SK-N-MC (cell line): ENCODE data around the gene ATP5F1D.

ENCODE experiments used
- FOXP2 ChIP-seq: optimal IDR thresholded peaks from 2 replicates; pipeline ENCODE3; 2011; ENCODE audit warnings: mild to moderate bottlenecking, moderate library complexity; ENCODE audit not compliant: insufficient read depth; ENCODE audit errors: extremely low read length, control extremely low read depth
- POLR2AphosphoS5 ChIP-seq: IDR thresholded peaks from 2 replicates; pipeline ENCODE4 v1.6.1; 2012; ENCODE audit warnings: mild to moderate bottlenecking, low read depth, low read length, borderline replicate concordance

DNA sequence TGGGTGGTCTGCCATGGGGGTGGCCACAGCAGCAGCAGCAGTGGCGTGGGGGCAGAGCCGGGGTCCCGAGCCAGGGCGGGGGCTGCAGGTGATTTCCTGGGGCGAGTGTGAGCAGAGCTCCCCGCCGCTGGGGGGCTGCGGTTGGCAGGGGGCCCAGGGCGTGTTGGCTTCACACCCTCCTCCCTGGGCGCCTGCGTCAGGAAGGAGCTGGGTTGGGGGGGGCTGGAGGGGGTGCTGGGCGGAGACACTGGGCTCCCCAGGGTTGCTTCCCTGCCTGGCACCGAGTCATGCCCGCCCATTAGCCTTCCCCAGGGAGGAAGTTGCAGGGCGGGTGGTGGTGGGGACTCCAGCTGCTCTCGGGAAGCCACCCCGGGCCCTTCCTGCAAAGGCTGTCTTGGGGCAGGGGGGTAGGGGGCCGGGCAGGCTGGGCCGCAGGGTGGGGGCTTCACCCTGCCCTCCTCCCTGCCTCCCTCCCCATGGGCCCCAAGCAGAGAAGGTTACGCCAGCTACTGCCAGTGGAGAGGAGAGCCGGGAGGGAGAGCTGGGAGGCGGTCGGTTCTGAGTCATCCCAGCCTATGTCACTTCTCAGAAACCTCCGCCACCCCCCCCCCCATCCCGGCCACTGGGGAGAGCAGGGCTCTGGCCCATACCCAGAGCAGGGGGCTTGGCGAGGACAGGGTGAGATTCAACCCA lies 11.4 kb downstream of the ATP5F1D start:
- TF ChIP-seq POLR2AphosphoS5 = no peak; the same call in none of the 2 replicates
- peak; percentile 65 for TF ChIP-seq FOXP2
